Mammary epithelial cell (primary cell): ENCODE results near the gene SPPL2B.

Source experiments
- CTCF ChIP-seq, 2 donors: IDR thresholded peaks in 1 of 2; conservative IDR thresholded peaks in 1 of 2; 2 replicates each; pipeline ENCODE4 v1.5.1; 2011 to 2012; ENCODE audit warnings: inconsistent platforms in 2 of 2, low read length in 2 of 2, mild to moderate bottlenecking in 2 of 2, control low read depth in 1 of 2, low read depth in 1 of 2; ENCODE audit not compliant: insufficient read depth in 1 of 2; ENCODE audit errors: extremely low read depth in 1 of 2
- EZH2 ChIP-seq: IDR thresholded peaks from 2 replicates; pipeline ENCODE4 v1.6.1; 2012; ENCODE audit warnings: low read length, inconsistent platforms, borderline replicate concordance

- TF ChIP-seq CTCF (conservative IDR thresholded peaks at IDR 0.05 in 1 of 2, IDR thresholded peaks at IDR 0.05 in 1 of 2; ENCODE audit: extremely low read depth in 1 of 2, insufficient read depth in 1 of 2, low read depth in 1 of 2, low read length in 2 of 2) (no peak), EZH2 (no peak)
Observed at GRCh38 chr19:2353159-2353886, 24.8 kb downstream of the SPPL2B start.
